Medulla oblongata (tissue), 1 donor: ENCODE measurements around the gene SCART1.
"Not testable (repeated sequence)": the region's sequence is repeated elsewhere in the genome, so short reads cannot be mapped to it uniquely, and the experiment has no call there.

Experiments used
- DNase-seq: peaks from one replicate; pipeline ENCODE4 v3.0.0-alpha.2; 2015; ENCODE audit errors: extremely low spot score

Gene SCART1

GRCh38 chr10:133474027-133474426, 20.3 kb downstream of the SCART1 start:
- no peak for DNase-seq

- DNase-seq: no peak
Observed at GRCh38 chr10:133474665-133475424, 21.1 kb downstream of the SCART1 start.

- DNase-seq: no peak
Observed at GRCh38 chr10:133475425-133475734, 21.6 kb downstream of the SCART1 start.

GRCh38 chr10:133475821-133476640, 22.3 kb downstream of the SCART1 start:
- DNase-seq: no peak

- no peak for DNase-seq
Observed at GRCh38 chr10:133476641-133476990, 22.9 kb downstream of the SCART1 start.

GRCh38 chr10:133481086-133481643, 27.4 kb downstream of the SCART1 start:
- DNase-seq: no peak

GRCh38 chr10:133481657-133482056, 27.9 kb downstream of the SCART1 start:
- DNase-seq: no peak

GRCh38 chr10:133484818-133485217, 31.1 kb downstream of the SCART1 start:
- no peak for DNase-seq

GRCh38 chr10:133487085-133487484, 33.3 kb downstream of the SCART1 start:
- DNase-seq: no peak

GRCh38 chr10:133488354-133488753, 34.6 kb downstream of the SCART1 start:
- DNase-seq: no peak

GRCh38 chr10:133489816-133490588, 36.3 kb downstream of the SCART1 start:
- DNase-seq: no peak

- not testable (repeated sequence) for DNase-seq
Observed at GRCh38 chr10:133493562-133493961, 39.8 kb downstream of the SCART1 start.

- not testable (repeated sequence) for DNase-seq
Observed at GRCh38 chr10:133497363-133497762, 43.6 kb downstream of the SCART1 start.

GRCh38 chr10:133499176-133499575, 45.4 kb downstream of the SCART1 start:
- DNase-seq: not testable (repeated sequence)

GRCh38 chr10:133500897-133501296, 47.2 kb downstream of the SCART1 start:
- not testable (repeated sequence) for DNase-seq

- DNase-seq: no peak
Observed at GRCh38 chr10:133509700-133510099, 56.0 kb downstream of the SCART1 start.

- DNase-seq: no peak
Observed at GRCh38 chr10:133511408-133511807, 57.7 kb downstream of the SCART1 start.

GRCh38 chr10:133511907-133512528, 58.3 kb downstream of the SCART1 start:
- no peak for DNase-seq

GRCh38 chr10:133515471-133515870, 61.7 kb downstream of the SCART1 start:
- DNase-seq: no peak

GRCh38 chr10:133516057-133516456, 62.3 kb downstream of the SCART1 start:
- no peak for DNase-seq

- DNase-seq: not testable (repeated sequence)
Observed at GRCh38 chr10:133518517-133518916, 64.8 kb downstream of the SCART1 start.
